SK-N-MC (cell line): Measurements from ENCODE around the gene TP53BP2.

Source experiments
- DNase-seq: peaks from one replicate; pipeline ENCODE4 v3.0.0-alpha.2; 2011; ENCODE audit warnings: low read depth, low spot score
- H3K27ac ChIP-seq: fragments of 200-600 bp; sonication (generic); 2 replicates; pipeline ENCODE4 v1.5.1; 2016; ENCODE audit warnings: mixed run types
- H3K36me3 ChIP-seq: fragments of 200-600 bp; sonication (generic); 2 replicates; pipeline ENCODE4 v1.6.1; 2017; ENCODE audit warnings: antibody characterized with exemption, low read length, mixed read lengths; ENCODE audit not compliant: insufficient read depth
- H3K4me3 ChIP-seq: fragments of 200-600 bp; sonication (generic); 2 replicates; pipeline ENCODE4 v1.5.1; 2016
- H3K9ac ChIP-seq: fragments of 200-600 bp; sonication (generic); 2 replicates; pipeline ENCODE4 v1.8.0; 2017; ENCODE audit warnings: mixed run types, mixed read lengths; ENCODE audit not compliant: insufficient read length
- H3K9me3 ChIP-seq: fragments of 200-600 bp; sonication (generic); 2 replicates; pipeline ENCODE4 v1.6.1; 2017; ENCODE audit warnings: low read depth, mild to moderate bottlenecking, antibody characterized with exemption, low read length, moderate library complexity, mixed read lengths
- EZH2 ChIP-seq: fragments of 200-600 bp; sonication (generic); IDR thresholded peaks from one replicate; pipeline ENCODE4 v1.6.1; 2017; ENCODE audit warnings: antibody characterized with exemption
- FOXP2 ChIP-seq: optimal IDR thresholded peaks from 2 replicates; pipeline ENCODE3; 2011; ENCODE audit warnings: mild to moderate bottlenecking, moderate library complexity; ENCODE audit not compliant: insufficient read depth; ENCODE audit errors: extremely low read length, control extremely low read depth
- POLR2AphosphoS5 ChIP-seq: IDR thresholded peaks from 2 replicates; pipeline ENCODE4 v1.6.1; 2012; ENCODE audit warnings: mild to moderate bottlenecking, low read depth, low read length, borderline replicate concordance

The TP53BP2 gene

DNA sequence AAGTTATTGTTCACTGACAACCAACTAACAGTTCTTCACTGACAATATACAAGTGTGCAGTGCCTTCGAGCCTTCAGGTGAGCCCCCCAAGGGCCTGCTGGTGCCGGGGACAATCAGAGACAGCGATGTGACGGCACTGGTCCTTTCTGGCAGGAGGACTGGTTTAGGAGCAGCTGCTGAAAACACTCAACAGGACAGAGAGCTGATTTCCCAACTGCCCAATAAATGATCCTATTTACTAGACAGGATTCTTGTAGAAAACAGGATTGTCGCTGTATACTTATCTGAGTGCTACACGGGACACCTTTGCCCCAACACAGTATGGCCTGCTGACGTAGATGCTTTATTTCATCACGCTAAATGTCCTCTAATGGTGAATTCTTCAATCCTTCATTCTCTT, 65.4 kb downstream of the TP53BP2 start:
- Histone ChIP-seq H3K4me3 (no peak overlapping the region), H3K36me3 (peaks cover 81% of the 10 kb centered on the region), H3K9me3 (no peaks in the 10 kb centered on the region), H3K9ac (no peak overlapping the region), H3K27ac (no peak overlapping the region)
- DNase-seq, result no peak
- TF ChIP-seq POLR2AphosphoS5, result no peak
- TF ChIP-seq FOXP2, result no peak
- no peak for TF ChIP-seq EZH2

DNA sequence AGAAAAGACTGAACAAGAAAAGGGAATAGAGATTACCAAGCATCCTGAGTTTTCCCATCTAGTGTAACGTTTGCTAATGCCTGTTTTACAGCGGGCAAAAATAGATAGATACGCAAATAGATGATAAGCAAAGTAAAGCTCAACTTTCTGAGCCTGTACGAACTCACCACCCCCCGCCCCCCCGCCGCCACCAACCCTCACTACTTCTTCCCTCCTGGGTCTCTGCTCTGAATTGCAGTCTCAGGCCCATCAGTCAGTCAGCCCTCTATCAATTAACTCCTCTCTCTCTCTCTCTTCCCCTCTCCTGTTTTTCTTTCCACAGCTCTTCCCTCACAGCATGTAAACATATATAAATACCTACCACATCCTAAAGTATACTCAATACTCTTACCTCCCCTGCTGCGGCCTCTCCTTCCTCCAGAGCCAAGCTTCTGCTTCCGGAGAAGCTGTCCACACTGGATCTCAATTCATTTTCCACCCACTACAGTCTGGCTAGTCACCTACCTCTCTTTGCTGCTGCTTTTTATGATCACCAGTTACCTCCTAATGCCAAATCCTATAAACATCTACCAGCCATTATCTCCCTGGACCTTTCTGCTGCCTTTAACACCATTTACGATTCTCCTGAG, 68.8 kb downstream of the TP53BP2 start:
- TF ChIP-seq POLR2AphosphoS5, result no peak
- no peak for TF ChIP-seq FOXP2
- no peak for TF ChIP-seq EZH2
- H3K4me3 ChIP-seq, result no peak overlapping the region
- H3K27ac ChIP-seq, result no peak overlapping the region
- no peak for DNase-seq
- no peak overlapping the region for H3K9ac ChIP-seq
- H3K36me3 ChIP-seq, result peaks cover 88% of the 10 kb centered on the region
- H3K9me3 ChIP-seq, result no peaks in the 10 kb centered on the region

DNA sequence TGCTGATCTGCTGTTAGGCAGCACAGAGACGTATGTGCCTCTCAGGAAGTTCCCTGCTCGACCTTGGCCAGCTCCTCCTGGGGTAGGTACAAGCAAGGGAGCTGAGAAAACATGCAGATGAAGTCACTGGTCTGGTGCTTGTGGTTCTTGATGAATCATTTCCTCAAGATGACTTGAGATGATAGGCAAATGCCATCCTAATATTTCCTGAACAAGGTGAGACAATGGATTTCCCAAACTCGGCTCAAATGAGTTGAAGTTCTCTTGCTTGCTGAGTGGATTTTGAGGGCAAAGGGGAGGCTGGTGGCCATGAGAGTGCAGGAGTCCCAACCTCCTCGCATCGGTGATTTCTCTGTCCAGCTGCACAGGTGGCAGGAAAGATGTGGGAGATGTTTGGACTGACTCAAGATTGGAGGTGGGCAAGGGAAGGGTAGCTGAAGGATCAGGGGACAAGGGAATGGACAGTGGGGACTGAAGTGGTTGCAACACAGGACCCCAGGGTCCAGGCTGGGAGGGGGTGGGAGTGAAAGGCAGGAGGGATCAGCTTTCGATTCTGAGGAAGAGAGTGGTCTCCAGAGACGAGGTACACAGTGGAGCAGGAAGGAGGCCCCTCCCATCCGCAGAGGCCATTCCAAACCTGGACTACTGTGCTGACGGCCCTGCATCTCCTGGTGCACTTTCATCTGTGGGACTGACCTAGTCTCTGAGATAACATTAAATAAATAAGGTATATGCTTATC, 69.5 kb downstream of the TP53BP2 start:
- Histone ChIP-seq H3K36me3 (peaks cover 94% of the 10 kb centered on the region), H3K4me3 (no peak overlapping the region), H3K9me3 (no peaks in the 10 kb centered on the region), H3K9ac (no peak overlapping the region), H3K27ac (no peak overlapping the region)
- DNase-seq, result no peak
- TF ChIP-seq EZH2 (no peak), FOXP2 (no peak), POLR2AphosphoS5 (no peak)

DNA sequence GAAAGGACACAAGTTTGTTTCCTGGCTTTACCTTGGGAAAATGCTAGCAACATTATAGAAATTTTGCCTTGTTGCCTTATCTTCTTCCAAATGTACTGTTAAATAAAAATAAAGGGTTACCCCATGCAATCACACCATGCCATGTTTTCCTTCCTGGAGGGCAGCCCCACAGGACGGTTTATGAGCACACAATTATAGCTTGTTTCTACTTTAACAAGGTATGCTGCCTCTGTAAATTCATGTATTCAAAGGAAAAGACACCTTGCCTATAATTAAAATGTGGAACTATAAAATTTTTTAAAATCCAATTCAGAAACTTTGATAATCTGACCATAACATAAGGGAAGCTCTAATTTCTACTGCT, 70.1 kb downstream of the TP53BP2 start:
- TF ChIP-seq POLR2AphosphoS5 (no peak), FOXP2 (no peak), EZH2 (no peak)
- no peak overlapping the region for H3K9ac ChIP-seq
- DNase-seq, result no peak
- no peak overlapping the region for H3K4me3 ChIP-seq
- no peak overlapping the region for H3K27ac ChIP-seq
- H3K9me3 ChIP-seq, result no peaks in the 10 kb centered on the region
- H3K36me3 ChIP-seq, result peaks cover 94% of the 10 kb centered on the region

DNA sequence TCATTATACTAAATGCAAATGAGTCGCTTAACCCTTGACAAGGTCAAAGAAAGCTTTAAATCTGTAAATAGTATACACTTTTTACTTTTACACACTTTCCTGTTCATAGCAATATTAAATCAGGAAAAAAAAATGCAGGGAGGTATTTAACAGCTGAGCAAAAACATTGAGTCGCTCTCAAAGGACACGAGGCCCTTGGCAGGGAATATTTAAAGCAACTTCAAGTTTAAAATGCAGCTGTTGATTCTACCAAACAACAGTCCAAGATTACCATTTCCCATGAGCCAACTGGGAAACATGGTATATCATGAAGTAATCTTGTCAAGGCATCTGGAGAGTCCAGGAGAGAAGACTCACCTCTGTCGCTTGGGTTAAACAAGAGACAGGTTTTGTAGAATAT, 70.7 kb downstream of the TP53BP2 start:
- Histone ChIP-seq H3K36me3 (peaks cover 94% of the 10 kb centered on the region), H3K27ac (no peak overlapping the region), H3K9me3 (no peaks in the 10 kb centered on the region), H3K9ac (no peak overlapping the region), H3K4me3 (no peak overlapping the region)
- no peak for TF ChIP-seq POLR2AphosphoS5
- no peak for TF ChIP-seq EZH2
- no peak for TF ChIP-seq FOXP2
- no peak for DNase-seq

DNA sequence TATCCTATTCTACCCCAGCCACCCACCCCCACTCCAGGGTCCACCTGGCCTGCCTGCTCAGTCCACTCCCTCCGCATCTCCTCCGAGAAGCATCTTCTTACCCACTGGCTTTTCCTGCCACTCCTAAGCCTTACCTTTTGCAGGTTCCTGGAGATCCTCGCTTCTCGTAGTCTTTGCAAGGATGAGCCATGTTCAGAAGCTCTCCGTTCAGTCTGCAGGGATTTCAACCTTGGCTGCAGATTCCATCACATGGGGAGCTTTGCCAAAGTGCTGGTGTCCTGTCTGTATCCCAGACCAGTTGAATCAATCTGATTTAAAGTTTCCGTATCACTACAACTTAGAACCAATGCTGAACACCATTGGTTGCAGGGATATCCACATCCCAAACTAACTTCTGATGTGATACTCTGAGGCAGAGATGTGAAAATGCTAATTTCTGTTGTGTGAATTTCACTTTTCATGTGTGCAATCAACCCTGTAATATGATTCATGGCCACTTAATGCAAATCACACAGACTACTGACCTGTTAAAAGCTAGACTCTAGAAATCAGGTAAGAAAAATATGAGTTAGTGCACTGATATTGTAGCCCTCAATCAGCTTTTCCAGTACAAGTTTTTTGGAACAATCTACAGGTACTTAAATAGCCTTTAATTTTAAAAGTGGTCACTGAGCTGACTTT, 71.5 kb downstream of the TP53BP2 start:
- H3K27ac ChIP-seq, result no peak overlapping the region
- H3K4me3 ChIP-seq, result no peak overlapping the region
- DNase-seq, result no peak
- peaks cover 94% of the 10 kb centered on the region for H3K36me3 ChIP-seq
- no peaks in the 10 kb centered on the region for H3K9me3 ChIP-seq
- TF ChIP-seq EZH2 (no peak), FOXP2 (no peak), POLR2AphosphoS5 (no peak)
- no peak overlapping the region for H3K9ac ChIP-seq

DNA sequence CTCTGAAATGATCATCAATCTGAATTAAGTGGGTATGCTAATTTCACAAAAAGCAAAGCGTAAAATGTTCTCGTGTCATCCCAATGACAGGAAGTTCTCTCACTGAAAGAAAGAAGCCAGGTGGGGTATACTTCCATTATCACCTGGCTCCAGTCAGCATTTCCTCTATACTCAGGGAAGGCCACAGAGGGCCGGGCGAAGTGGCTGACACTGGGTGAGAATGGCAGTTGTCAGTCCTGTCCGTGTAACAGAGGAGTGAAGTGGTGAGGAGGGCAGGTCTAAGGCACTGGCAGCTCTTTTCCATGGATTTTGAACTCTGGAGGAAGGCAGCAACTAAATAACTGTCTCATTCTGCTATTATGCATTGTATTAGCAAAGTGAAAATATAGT, 73.0 kb downstream of the TP53BP2 start:
- Histone ChIP-seq H3K36me3 (peaks cover 86% of the 10 kb centered on the region), H3K27ac (no peak overlapping the region), H3K9me3 (no peaks in the 10 kb centered on the region), H3K4me3 (no peak overlapping the region), H3K9ac (no peak overlapping the region)
- TF ChIP-seq POLR2AphosphoS5 (no peak), EZH2 (no peak), FOXP2 (no peak)
- DNase-seq, result no peak
